SU-DHL-6 (cell line): ENCODE measurements around the gene STK17A.

Experiments
- H2AFZ ChIP-seq: fragments of 200-600 bp; sonication (generic); 2 replicates; pipeline ENCODE4 v1.6.1; 2014; ENCODE audit warnings: low read depth, mild to moderate bottlenecking, moderate library complexity, mixed read lengths, antibody characterized with exemption, low read length; ENCODE audit not compliant: severe bottlenecking
- H3F3A ChIP-seq: fragments of 200-600 bp; shearing (Covaris generic); 2 replicates; pipeline ENCODE4 v1.6.0; 2016; ENCODE audit warnings: antibody characterized with exemption, mild to moderate bottlenecking; ENCODE audit not compliant: insufficient read depth
- H3K27ac ChIP-seq: fragments of 200-600 bp; sonication (generic); 2 replicates; pipeline ENCODE4 v1.5.1; 2016; ENCODE audit warnings: low read depth, mild to moderate bottlenecking, low read length, moderate library complexity, mixed read lengths
- H3K27me3 ChIP-seq: fragments of 200-600 bp; sonication (generic), shearing (Covaris generic); 2 replicates; pipeline ENCODE4 v1.6.0; 2014; ENCODE audit warnings: mild to moderate bottlenecking, low read length
- H3K36me3 ChIP-seq: fragments of 200-600 bp; sonication (generic); 2 replicates; pipeline ENCODE4 v1.6.1; 2014; ENCODE audit warnings: mild to moderate bottlenecking, low read length, mixed read lengths
- H3K4me2 ChIP-seq: fragments of 300-600, 200-600 bp; shearing (Covaris generic), sonication (generic); 2 replicates; pipeline ENCODE4 v1.6.0; 2014; ENCODE audit warnings: low read length, low read depth, mild to moderate bottlenecking; ENCODE audit not compliant: poor library complexity, severe bottlenecking
- H3K4me3 ChIP-seq: fragments of 200-600 bp; sonication (generic); 2 replicates; pipeline ENCODE4 v1.5.1; 2014; ENCODE audit warnings: antibody characterized with exemption, low read length, mild to moderate bottlenecking, mixed read lengths; ENCODE audit not compliant: insufficient read depth, poor library complexity, severe bottlenecking
- H3K79me2 ChIP-seq: fragments of 200-600 bp; sonication (generic); 2 replicates; pipeline ENCODE4 v1.6.1; 2014; ENCODE audit warnings: mild to moderate bottlenecking, low read length, moderate library complexity; ENCODE audit not compliant: insufficient read depth
- H3K9ac ChIP-seq: fragments of 200-600 bp; sonication (generic); 2 replicates; pipeline ENCODE4 v1.7.0; 2014; ENCODE audit warnings: mild to moderate bottlenecking, low read length
- H3K9me2 ChIP-seq: fragments of 200-600 bp; sonication (generic); replicated peaks from 2 replicates; pipeline ENCODE4 v1.6.1; 2014; ENCODE audit warnings: low read length; ENCODE audit not compliant: insufficient read depth
- H3K9me3 ChIP-seq: fragments of 200-600 bp; sonication (generic); 2 replicates; pipeline ENCODE4 v1.6.1; 2014; ENCODE audit warnings: low read length, mixed read lengths; ENCODE audit not compliant: insufficient read depth
- H4K20me1 ChIP-seq: fragments of 200-600 bp; sonication (generic); 2 replicates; pipeline ENCODE4 v1.6.1; 2014; ENCODE audit warnings: low read depth, mild to moderate bottlenecking, antibody characterized with exemption, low read length, moderate library complexity, mixed read lengths
- EZH2phosphoT487 ChIP-seq: fragments of 200-600 bp; sonication (generic), shearing (Covaris generic); conservative IDR thresholded peaks from 2 replicates; pipeline ENCODE4 v1.6.1; 2018; ENCODE audit warnings: mild to moderate bottlenecking, antibody characterized with exemption, low read length, moderate library complexity, mixed read lengths
- TF ChIP-seq, protein P1 (sequence below): fragments of 200-600 bp; sonication (generic); IDR thresholded peaks from one replicate; pipeline ENCODE4 v1.5.1; 2017; ENCODE audit warnings: antibody characterized with exemption, mild to moderate bottlenecking, low read length, moderate library complexity; ENCODE audit not compliant: insufficient read depth, poor library complexity, severe bottlenecking

Gene STK17A

DNA sequence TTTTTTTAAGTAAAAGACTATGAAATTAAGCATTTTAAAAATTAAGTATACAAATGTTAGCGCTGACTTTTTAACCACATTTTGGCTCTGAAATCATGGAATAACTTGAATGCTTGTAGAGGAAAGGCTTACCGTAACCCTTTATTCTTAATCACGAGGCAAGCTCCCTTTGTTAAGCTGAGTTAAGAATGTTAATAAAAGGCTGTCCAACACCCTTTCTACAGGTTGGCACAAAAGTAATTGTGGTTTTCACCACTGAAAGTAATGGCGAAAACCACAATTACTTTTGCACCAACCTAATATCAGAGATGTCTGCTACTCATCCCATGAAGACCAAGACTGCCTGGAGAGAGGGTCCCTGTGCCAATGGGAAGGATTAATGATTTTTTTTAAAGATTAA is 70.6 kb downstream of the STK17A start:
- Histone ChIP-seq H3K36me3 (0 out of 2 replicates have a peak, but pooled peaks cover 8% of the 10 kb centered on the region), H4K20me1 (no peaks in the 10 kb centered on the region), H3F3A (peaks cover 65% of the 10 kb centered on the region), H3K9me3 (no peaks in the 10 kb centered on the region), H2AFZ (no peak overlapping the region), H3K9me2 (no peaks in the 10 kb centered on the region), H3K9ac (0 out of 2 replicates have a peak overlapping the region, but pooled peaks have one; percentile 5), H3K27me3 (no peaks in the 10 kb centered on the region), H3K4me3 (no peak overlapping the region), H3K4me2 (peak overlapping the region; percentile 27), H3K27ac (peak overlapping the region; percentile 98), H3K79me2 (peaks cover 50% of the 10 kb centered on the region)
- no peak for TF ChIP-seq EZH2phosphoT487
- TF ChIP-seq, protein P1, sequence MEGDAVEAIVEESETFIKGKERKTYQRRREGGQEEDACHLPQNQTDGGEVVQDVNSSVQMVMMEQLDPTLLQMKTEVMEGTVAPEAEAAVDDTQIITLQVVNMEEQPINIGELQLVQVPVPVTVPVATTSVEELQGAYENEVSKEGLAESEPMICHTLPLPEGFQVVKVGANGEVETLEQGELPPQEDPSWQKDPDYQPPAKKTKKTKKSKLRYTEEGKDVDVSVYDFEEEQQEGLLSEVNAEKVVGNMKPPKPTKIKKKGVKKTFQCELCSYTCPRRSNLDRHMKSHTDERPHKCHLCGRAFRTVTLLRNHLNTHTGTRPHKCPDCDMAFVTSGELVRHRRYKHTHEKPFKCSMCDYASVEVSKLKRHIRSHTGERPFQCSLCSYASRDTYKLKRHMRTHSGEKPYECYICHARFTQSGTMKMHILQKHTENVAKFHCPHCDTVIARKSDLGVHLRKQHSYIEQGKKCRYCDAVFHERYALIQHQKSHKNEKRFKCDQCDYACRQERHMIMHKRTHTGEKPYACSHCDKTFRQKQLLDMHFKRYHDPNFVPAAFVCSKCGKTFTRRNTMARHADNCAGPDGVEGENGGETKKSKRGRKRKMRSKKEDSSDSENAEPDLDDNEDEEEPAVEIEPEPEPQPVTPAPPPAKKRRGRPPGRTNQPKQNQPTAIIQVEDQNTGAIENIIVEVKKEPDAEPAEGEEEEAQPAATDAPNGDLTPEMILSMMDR: no peak

DNA sequence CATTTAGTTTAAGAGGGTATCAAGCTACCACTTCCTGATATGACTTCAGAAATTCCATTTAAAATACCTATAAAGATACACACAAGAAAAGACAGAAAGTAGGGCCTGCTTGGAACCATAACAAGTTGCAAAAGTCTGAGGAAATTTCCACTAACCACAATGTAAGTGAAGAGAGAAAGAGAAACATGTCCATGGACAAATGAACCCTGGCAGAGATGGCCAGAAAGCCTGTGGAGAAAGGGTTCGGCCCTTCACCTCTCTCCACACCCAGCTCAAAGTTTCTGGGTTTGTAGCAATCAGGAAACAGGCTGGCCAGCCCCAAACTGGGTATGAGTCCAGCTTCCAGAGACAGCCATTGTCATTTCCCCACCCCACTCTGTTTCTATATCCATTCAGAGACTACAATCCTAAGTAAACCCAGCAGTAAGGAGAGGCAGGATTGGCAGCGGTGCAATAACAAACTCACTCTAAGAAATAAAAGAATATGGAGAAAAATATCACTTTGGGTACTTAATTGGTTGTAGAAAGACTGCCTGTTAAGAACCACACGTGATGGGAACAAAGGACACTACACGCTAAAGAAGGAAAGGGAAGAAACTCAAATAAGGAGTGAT is 71.1 kb downstream of the STK17A start:
- peak overlapping the region; percentile 5; the same call in 1 of the 2 replicates for H3K9ac ChIP-seq
- no peak overlapping the region for H3K4me3 ChIP-seq
- peaks cover 55% of the 10 kb centered on the region for H3K79me2 ChIP-seq
- no peak overlapping the region for H2AFZ ChIP-seq
- H3K9me2 ChIP-seq: no peaks in the 10 kb centered on the region
- H3K27me3 ChIP-seq: no peaks in the 10 kb centered on the region
- H4K20me1 ChIP-seq: no peaks in the 10 kb centered on the region
- H3K9me3 ChIP-seq: no peaks in the 10 kb centered on the region
- H3K4me2 ChIP-seq: peak overlapping the region; percentile 27
- H3F3A ChIP-seq: peaks cover 60% of the 10 kb centered on the region
- H3K27ac ChIP-seq: peak overlapping the region; percentile 98
- TF ChIP-seq, protein P1: no peak
- no peak for TF ChIP-seq EZH2phosphoT487
- H3K36me3 ChIP-seq: 0 out of 2 replicates have a peak, but pooled peaks cover 8% of the 10 kb centered on the region

DNA sequence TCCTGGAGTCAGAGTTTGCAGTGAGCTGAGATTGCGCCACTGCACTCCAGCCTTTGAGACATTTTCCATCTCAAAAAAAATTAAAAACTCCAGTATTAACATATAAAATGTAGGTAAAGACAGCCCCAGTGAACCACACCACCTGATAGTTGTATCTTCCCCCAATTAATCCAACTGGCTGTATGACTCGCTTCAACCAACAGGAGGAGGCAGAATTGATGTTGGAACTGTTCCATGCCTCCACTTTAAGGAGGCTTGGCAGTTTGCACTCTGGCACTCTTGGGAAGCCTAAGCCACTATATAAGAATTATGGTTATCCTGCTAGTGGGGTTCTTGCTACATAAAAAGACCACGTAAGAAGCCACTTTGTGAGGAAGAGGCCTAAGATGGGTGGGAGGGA is 72.7 kb downstream of the STK17A start:
- H3K9me3 ChIP-seq: no peaks in the 10 kb centered on the region
- H3K9ac ChIP-seq: no peak overlapping the region
- TF ChIP-seq, protein P1: no peak
- no peak for TF ChIP-seq EZH2phosphoT487
- no peak overlapping the region for H2AFZ ChIP-seq
- H3K4me3 ChIP-seq: no peak overlapping the region
- peak overlapping the region; percentile 4; the same call in 1 of the 2 replicates for H3K27ac ChIP-seq
- H3K79me2 ChIP-seq: peaks cover 71% of the 10 kb centered on the region
- no peaks in the 10 kb centered on the region for H3K27me3 ChIP-seq
- H3F3A ChIP-seq: peaks cover 55% of the 10 kb centered on the region
- H3K36me3 ChIP-seq: 0 out of 2 replicates have a peak, but pooled peaks cover 8% of the 10 kb centered on the region
- H3K9me2 ChIP-seq: no peaks in the 10 kb centered on the region
- H4K20me1 ChIP-seq: no peaks in the 10 kb centered on the region
- H3K4me2 ChIP-seq: no peak overlapping the region
